Endothelial cell of umbilical vein (primary cell): Measurements from ENCODE around the gene OPA1. TPM values are rescaled to one million over a fixed set of nuclear protein-coding genes. Genes with fewer than 3 reads are reported as not detected.

Experiments
- BruUV-seq: library from RNA; stranded (reverse); fragments of 400-500 nt; replicated peaks from 2 replicates; lab custom pipeline; 2021; lab: Mats Ljungman, UMichigan
- CTCF ChIA-PET: fragments of 300-600, 350-600 bp; sonication (Branson Sonifier 250); formaldehyde crosslinking; loops from one replicate; lab custom pipeline; 2021; ENCODE audit warnings: antibody characterized with exemption, inconsistent platforms; lab: Charles Lee
- POLR2A ChIA-PET: fragments of 300-600, 350-600 bp; sonication (Branson Sonifier 250); formaldehyde crosslinking; loops from one replicate; lab custom pipeline; 2021; ENCODE audit warnings: antibody characterized with exemption, inconsistent platforms; lab: Charles Lee
- DNase-seq: peaks from one replicate; pipeline ENCODE4 v3.0.0-alpha.2; 2011; ENCODE audit warnings: low read depth, low spot score
- FAIRE-seq: peaks from 2 replicates; lab custom pipeline; 2011; peaks lifted over from hg19 to GRCh38; lab: Jason Lieb, UNC
- H2AFZ ChIP-seq: 2 replicates; pipeline ENCODE4 v1.6.0; 2012; ENCODE audit warnings: low read depth, low read length, control low read depth, inconsistent platforms
- H3K27ac ChIP-seq: 2 replicates; pipeline ENCODE4 v1.5.1; 2011; ENCODE audit warnings: low read depth, mild to moderate bottlenecking, control low read depth, low read length, moderate library complexity; ENCODE audit not compliant: insufficient read depth
- H3K27me3 ChIP-seq, 2 experiments: 2 replicates each; pipeline versions ENCODE4 v1.6.0 to v1.6.1; 2011; ENCODE audit warnings: low read length in 2 of 2, mixed read lengths in 1 of 2; ENCODE audit not compliant: control insufficient read depth in 2 of 2, insufficient read depth in 2 of 2
- H3K36me3 ChIP-seq, 2 experiments: 2 replicates in 1 of 2; 3 replicates in 1 of 2; pipeline ENCODE4 v1.5.1; 2011; ENCODE audit warnings: low read length in 2 of 2, mild to moderate bottlenecking in 1 of 2, moderate library complexity in 1 of 2; ENCODE audit not compliant: control insufficient read depth in 2 of 2, insufficient read depth in 2 of 2; ENCODE audit errors: extremely low read depth in 1 of 2
- H3K4me1 ChIP-seq: 3 replicates; pipeline ENCODE4 v1.5.1; 2011; ENCODE audit warnings: mild to moderate bottlenecking, low read length; ENCODE audit not compliant: control insufficient read depth, insufficient read depth; ENCODE audit errors: extremely low read depth
- H3K4me2 ChIP-seq: 2 replicates; pipeline ENCODE4 v1.6.1; 2011; ENCODE audit warnings: low read length, control low read depth, mixed read lengths; ENCODE audit not compliant: insufficient read depth
- H3K4me3 ChIP-seq, 3 experiments: fragments of 200-600 bp in 1 of 3; sonication (generic), shearing (Covaris generic) in 1 of 3; replicated peaks in 1 of 3; 2 replicates each; pipeline ENCODE4 v1.5.1; 2011 to 2016; ENCODE audit warnings: control low read depth in 3 of 3, low read length in 3 of 3, mild to moderate bottlenecking in 2 of 3, inconsistent platforms in 1 of 3, low read depth in 1 of 3, moderate library complexity in 1 of 3; ENCODE audit not compliant: insufficient read depth in 1 of 3
- H3K79me2 ChIP-seq: 2 replicates; pipeline ENCODE4 v1.6.0; 2012; ENCODE audit warnings: low read length, inconsistent platforms; ENCODE audit not compliant: control insufficient read depth, insufficient read depth
- H3K9ac ChIP-seq: replicated peaks from 2 replicates; pipeline ENCODE3; 2011; ENCODE audit warnings: low read length, control low read depth; ENCODE audit not compliant: insufficient read depth; ENCODE audit errors: extremely low read depth
- H3K9me1 ChIP-seq: replicated peaks from 3 replicates; pipeline ENCODE4 v1.6.0; 2011; ENCODE audit warnings: mild to moderate bottlenecking, low read length; ENCODE audit not compliant: control insufficient read depth, insufficient read depth; ENCODE audit errors: extremely low read depth
- H3K9me3 ChIP-seq: replicated peaks from 2 replicates; pipeline ENCODE4 v1.5.1; 2012; ENCODE audit warnings: low read length, inconsistent platforms; ENCODE audit not compliant: control insufficient read depth, insufficient read depth
- H4K20me1 ChIP-seq: replicated peaks from 2 replicates; pipeline ENCODE3; 2011; ENCODE audit warnings: mild to moderate bottlenecking, low read length; ENCODE audit not compliant: control insufficient read depth, insufficient read depth; ENCODE audit errors: extremely low read depth
- JUN ChIP-seq: IDR thresholded peaks from 2 replicates; pipeline ENCODE4 v1.6.1; 2011; ENCODE audit warnings: borderline replicate concordance, low read depth; ENCODE audit not compliant: insufficient read length, insufficient read depth
- MAX ChIP-seq: IDR thresholded peaks from 2 replicates; pipeline ENCODE4 v1.6.1; 2011; ENCODE audit not compliant: insufficient read depth, insufficient read length
- POLR2A ChIP-seq: IDR thresholded peaks from 2 replicates; pipeline ENCODE4 v1.6.1; 2012; ENCODE audit warnings: low read depth, mild to moderate bottlenecking, control low read depth, low read length
- dilution Hi-C: fragments of 300-500 bp; cut with MboI; formaldehyde crosslinking; loops from one replicate; pipeline ENCODE4 v1.15.0; 2019; ENCODE audit warnings: low sequenced_read_pairs; ENCODE audit not compliant: extremely low pct_ligation_motif_present
- intact Hi-C: fragments of 100-400 bp; cut with micrococcal nuclease; formaldehyde crosslinking; loops from one replicate; pipeline ENCODE4 v1.10.0; 2022
- polyA plus RNA-seq, 4 experiments: library from polyadenylated mRNA; depleted of rRNA in 3 of 4; stranded (reverse) in 3 of 4; unstranded in 1 of 4; fragments of >200 nt; gene quantifications; 2 replicates each; pipeline versions ENCODE4 v1.2.1 to v1.2.3, GENCODE V29; 2011 to 2012; ENCODE audit warnings: missing spikeins in 1 of 4
- total RNA-seq: library from RNA; stranded (reverse); gene quantifications from 2 replicates; pipeline ENCODE4 v1.2.3, GENCODE V29; 2021
- TF ChIP-seq, protein P1 (sequence below), 2 donors: IDR thresholded peaks; 1 replicate in 1 of 2; 2 replicates in 1 of 2; pipeline ENCODE4 v1.5.1; 2011; ENCODE audit warnings: low read length in 2 of 2, mild to moderate bottlenecking in 2 of 2, moderate library complexity in 2 of 2, control low read depth in 1 of 2, inconsistent platforms in 1 of 2, low read depth in 1 of 2; ENCODE audit not compliant: insufficient read depth in 1 of 2; ENCODE audit errors: extremely low read depth in 1 of 2

The OPA1 gene
- total and polyA plus RNA-seq, 2 donors (not counting 3 experiments of a cell fraction or from before 2014, with no cell fraction given), result 10.0 to 62.0 TPM

DNA sequence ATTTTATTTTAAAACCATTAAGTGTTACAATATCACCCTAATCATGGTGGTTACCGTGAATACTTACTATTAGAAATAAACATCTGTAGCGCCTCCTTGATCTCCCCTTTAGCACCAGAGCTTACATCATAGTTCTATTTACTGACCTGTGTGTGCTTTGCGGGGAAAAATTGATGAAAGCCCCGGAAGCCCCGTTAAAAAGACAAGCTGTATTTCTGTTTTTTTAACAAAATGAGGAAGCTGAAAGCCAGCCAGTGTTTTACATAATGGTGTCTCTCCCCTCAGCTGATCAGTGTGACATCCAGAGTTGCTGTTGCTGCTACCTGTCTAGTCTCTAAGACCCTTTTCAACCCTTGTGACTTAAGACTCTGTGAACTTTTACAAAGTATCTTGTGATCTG lies 100.8 kb downstream of the OPA1 start:
- no peak for FAIRE-seq
- H3K36me3 ChIP-seq, result peaks cover 2 to 4% of the 10 kb centered on the region in 2 experiments

More for the DNA sequence above, 100.8 kb downstream of the OPA1 start:
- ChIA-PET CTCF (interaction anchor here (1.0 kb wide), 2 partner anchors 28 to 39 kb away, joined by 3 read pairs; no protein-coding TSS in a partner anchor), POLR2A (no interaction called here)
- intact Hi-C loops (no loop called here), dilution Hi-C loops (no loop called here)
- Histone ChIP-seq H3K4me1 (no peaks in the 10 kb centered on the region), H3K27me3 (no peaks in the 10 kb centered on the region), H4K20me1 (no peaks in the 10 kb centered on the region), H3K4me2 (no peak overlapping the region), H3K79me2 (no peaks in the 10 kb centered on the region), H3K9me3 (no peaks in the 10 kb centered on the region), H3K27ac (no peak overlapping the region), H2AFZ (no peak overlapping the region), H3K4me3 (no peak overlapping the region), H3K9me1 (no peaks in the 10 kb centered on the region), H3K9ac (no peak overlapping the region)
- TF ChIP-seq, protein P1, sequence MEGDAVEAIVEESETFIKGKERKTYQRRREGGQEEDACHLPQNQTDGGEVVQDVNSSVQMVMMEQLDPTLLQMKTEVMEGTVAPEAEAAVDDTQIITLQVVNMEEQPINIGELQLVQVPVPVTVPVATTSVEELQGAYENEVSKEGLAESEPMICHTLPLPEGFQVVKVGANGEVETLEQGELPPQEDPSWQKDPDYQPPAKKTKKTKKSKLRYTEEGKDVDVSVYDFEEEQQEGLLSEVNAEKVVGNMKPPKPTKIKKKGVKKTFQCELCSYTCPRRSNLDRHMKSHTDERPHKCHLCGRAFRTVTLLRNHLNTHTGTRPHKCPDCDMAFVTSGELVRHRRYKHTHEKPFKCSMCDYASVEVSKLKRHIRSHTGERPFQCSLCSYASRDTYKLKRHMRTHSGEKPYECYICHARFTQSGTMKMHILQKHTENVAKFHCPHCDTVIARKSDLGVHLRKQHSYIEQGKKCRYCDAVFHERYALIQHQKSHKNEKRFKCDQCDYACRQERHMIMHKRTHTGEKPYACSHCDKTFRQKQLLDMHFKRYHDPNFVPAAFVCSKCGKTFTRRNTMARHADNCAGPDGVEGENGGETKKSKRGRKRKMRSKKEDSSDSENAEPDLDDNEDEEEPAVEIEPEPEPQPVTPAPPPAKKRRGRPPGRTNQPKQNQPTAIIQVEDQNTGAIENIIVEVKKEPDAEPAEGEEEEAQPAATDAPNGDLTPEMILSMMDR (IDR thresholded peaks at IDR 0.05; ENCODE audit: extremely low read depth in 1 of 2, insufficient read depth in 1 of 2, low read depth in 1 of 2, low read length in 2 of 2), result no peak
- no peak for TF ChIP-seq JUN
- no peak for TF ChIP-seq POLR2A
- TF ChIP-seq MAX, result no peak
- DNase-seq, result no peak
- no TSS peak for BruUV-seq
